PC-3 (cell line): ENCODE results near the gene HSF2BP.

ENCODE experiments used
- EZH2 ChIP-seq: fragments of 300-600 bp; sonication (generic); IDR thresholded peaks from one replicate; pipeline ENCODE4 v1.6.1; 2017; ENCODE audit warnings: antibody characterized with exemption, mild to moderate bottlenecking, low read length; ENCODE audit not compliant: unreplicated experiment
- EZH2phosphoT487 ChIP-seq: fragments of 300-600 bp; sonication (generic); IDR thresholded peaks from 2 replicates; pipeline ENCODE4 v1.6.1; 2018; ENCODE audit warnings: mild to moderate bottlenecking, antibody characterized with exemption, low read length, borderline replicate concordance
- TF ChIP-seq, protein P1 (sequence below): fragments of 300-600 bp; sonication (generic); conservative IDR thresholded peaks from 2 replicates; pipeline ENCODE4 v1.5.1; 2017; ENCODE audit warnings: antibody characterized with exemption, low read depth, mild to moderate bottlenecking, low read length

DNA sequence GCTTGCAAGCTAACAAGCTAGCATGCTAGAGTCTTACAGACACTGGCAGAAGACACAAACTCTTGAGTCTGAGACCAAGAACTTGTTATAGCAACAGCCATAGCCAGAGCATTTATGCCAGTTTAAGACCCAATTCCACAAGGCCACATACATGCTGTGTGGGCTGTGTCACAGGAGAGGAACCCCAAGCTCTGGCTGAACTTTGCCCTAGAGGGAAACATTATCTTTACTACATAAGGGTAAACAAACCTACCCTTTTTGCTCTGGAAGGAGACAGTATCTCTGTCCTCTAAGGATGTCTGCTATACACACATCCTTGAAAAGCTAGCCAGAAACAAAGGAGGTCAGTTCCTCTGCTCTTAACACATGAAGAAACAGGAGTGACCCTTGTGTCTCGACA, 70.3 kb downstream of the HSF2BP start:
- TF ChIP-seq, protein P1, sequence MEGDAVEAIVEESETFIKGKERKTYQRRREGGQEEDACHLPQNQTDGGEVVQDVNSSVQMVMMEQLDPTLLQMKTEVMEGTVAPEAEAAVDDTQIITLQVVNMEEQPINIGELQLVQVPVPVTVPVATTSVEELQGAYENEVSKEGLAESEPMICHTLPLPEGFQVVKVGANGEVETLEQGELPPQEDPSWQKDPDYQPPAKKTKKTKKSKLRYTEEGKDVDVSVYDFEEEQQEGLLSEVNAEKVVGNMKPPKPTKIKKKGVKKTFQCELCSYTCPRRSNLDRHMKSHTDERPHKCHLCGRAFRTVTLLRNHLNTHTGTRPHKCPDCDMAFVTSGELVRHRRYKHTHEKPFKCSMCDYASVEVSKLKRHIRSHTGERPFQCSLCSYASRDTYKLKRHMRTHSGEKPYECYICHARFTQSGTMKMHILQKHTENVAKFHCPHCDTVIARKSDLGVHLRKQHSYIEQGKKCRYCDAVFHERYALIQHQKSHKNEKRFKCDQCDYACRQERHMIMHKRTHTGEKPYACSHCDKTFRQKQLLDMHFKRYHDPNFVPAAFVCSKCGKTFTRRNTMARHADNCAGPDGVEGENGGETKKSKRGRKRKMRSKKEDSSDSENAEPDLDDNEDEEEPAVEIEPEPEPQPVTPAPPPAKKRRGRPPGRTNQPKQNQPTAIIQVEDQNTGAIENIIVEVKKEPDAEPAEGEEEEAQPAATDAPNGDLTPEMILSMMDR = no peak
- TF ChIP-seq EZH2phosphoT487 (no peak), EZH2 (no peak)
